GM12892 (cell line): Measurements from ENCODE around the gene ITFG1. TPM values are rescaled to one million over a fixed set of nuclear protein-coding genes. Genes with fewer than 3 reads are reported as not detected.

ENCODE experiments used
- DNase-seq: peaks from one replicate; pipeline ENCODE4 v3.0.0; 2011; ENCODE audit not compliant: insufficient read length
- FAIRE-seq: peaks from 2 replicates; lab custom pipeline; 2011; peaks lifted over from hg19 to GRCh38; lab: Jason Lieb, UNC
- POLR2A ChIP-seq: IDR thresholded peaks from 2 replicates; pipeline ENCODE4 v1.6.1; 2011; ENCODE audit warnings: low read depth, low read length, control low read depth
- POLR2AphosphoS5 ChIP-seq: IDR thresholded peaks from 2 replicates; pipeline ENCODE4 v1.6.1; 2011; ENCODE audit warnings: low read depth, low read length, control low read depth
- TAF1 ChIP-seq: IDR thresholded peaks from 2 replicates; pipeline ENCODE4 v1.6.1; 2011; ENCODE audit warnings: low read depth, mild to moderate bottlenecking, control low read depth, low read length, borderline replicate concordance
- polyA plus RNA-seq: library from polyadenylated mRNA; unstranded; fragments of >200 nt; gene quantifications from one replicate; pipeline ENCODE4 v1.2.1, GENCODE V29; 2012; ENCODE audit warnings: missing spikeins, inconsistent platforms; ENCODE audit not compliant: missing spikeins

Gene ITFG1
- polyA plus RNA-seq = 27.7 TPM

- peak; percentile 94 for TF ChIP-seq POLR2A
- peak; percentile 94 for TF ChIP-seq TAF1
- TF ChIP-seq POLR2AphosphoS5 = peak; percentile 86
- FAIRE-seq = peak; percentile 94
- peak; percentile 70 for DNase-seq
These were observed at the start of gene ITFG1, which contains the start of gene PHKB for GRCh38 chr16:47460711-47461597. ITFG1 (minus strand) TSS chr16:47461063; CDS start chr16:47461045, 18 bp downstream. PHKB (plus strand) TSS chr16:47461331; CDS start chr16:47461351, 20 bp downstream.

- FAIRE-seq (no peak), DNase-seq (no peak)
- TF ChIP-seq POLR2A (no peak), TAF1 (no peak), POLR2AphosphoS5 (no peak)
These were observed 46.8 kb upstream of the ITFG1 start for GRCh38 chr16:47507701-47508100.

- TF ChIP-seq POLR2AphosphoS5 (no peak), TAF1 (no peak), POLR2A (no peak)
- no peak for DNase-seq
- no peak for FAIRE-seq
These were observed 45.9 kb upstream of the ITFG1 start for GRCh38 chr16:47506800-47507199.

GRCh38 chr16:47504599-47504998 lies 43.7 kb upstream of the ITFG1 start:
- DNase-seq = no peak
- FAIRE-seq = no peak
- TF ChIP-seq POLR2A (no peak), TAF1 (no peak)

- DNase-seq (no peak), FAIRE-seq (no peak)
- TF ChIP-seq POLR2AphosphoS5 (no peak), TAF1 (no peak), POLR2A (no peak)
These were observed 43.1 kb upstream of the ITFG1 start for GRCh38 chr16:47503936-47504335.

GRCh38 chr16:47499700-47500264 lies 38.9 kb upstream of the ITFG1 start:
- DNase-seq (no peak), FAIRE-seq (no peak)
- TF ChIP-seq POLR2A (no peak), POLR2AphosphoS5 (no peak), TAF1 (no peak)

- DNase-seq (no peak), FAIRE-seq (no peak)
- TF ChIP-seq POLR2A = no peak
- TF ChIP-seq POLR2AphosphoS5 = no peak
- no peak for TF ChIP-seq TAF1
These were observed 38.3 kb upstream of the ITFG1 start for GRCh38 chr16:47499080-47499699.

- DNase-seq (no peak), FAIRE-seq (peak; percentile 67)
- TF ChIP-seq TAF1 = no peak
- no peak for TF ChIP-seq POLR2A
- TF ChIP-seq POLR2AphosphoS5 = no peak
These were observed 32.8 kb upstream of the ITFG1 start for GRCh38 chr16:47493381-47494337.

GRCh38 chr16:47492428-47493377 lies 31.8 kb upstream of the ITFG1 start:
- TF ChIP-seq POLR2A = peak; percentile 63; the same call in 1 of the 2 replicates
- peak; percentile 13; the same call in 1 of the 2 replicates for TF ChIP-seq POLR2AphosphoS5
- TF ChIP-seq TAF1 = peak; percentile 58; the same call in 1 of the 2 replicates
- FAIRE-seq (peak; percentile 87), DNase-seq (peak; percentile 22)

- DNase-seq = no peak
- no peak for FAIRE-seq
- TF ChIP-seq TAF1 (no peak), POLR2AphosphoS5 (no peak), POLR2A (no peak)
These were observed 31.2 kb upstream of the ITFG1 start for GRCh38 chr16:47492036-47492427.
